ENCODE measurements around the gene TRIM26. TPM values are rescaled to one million over a fixed set of nuclear protein-coding genes. Genes with fewer than 3 reads are reported as not detected.

The TRIM26 gene
- total and polyA plus RNA-seq, 11 donors = 15.1 to 37.4 (median 24.5) TPM

GRCh38 chr6:30219244-30219643, 6.0 kb upstream of the TRIM26 start:
- no peak overlapping the region for H3K4me3 ChIP-seq
- H3K27me3 ChIP-seq = no peaks in the 10 kb centered on the region
- intact Hi-C loops (cut with DNase I) = loop anchor here in 8 of 10 donors (5.0 to 10.0 kb wide), 4 partner anchors 106 to 178 kb away; partner anchors contain the start of gene TRIM39 (in 2 of the 8)
- H3K4me1 ChIP-seq = peaks cover 0 to 9% (median 4%) of the 10 kb centered on the region in 12 donors
- ATAC-seq (peak in 3 of 4 donors; percentile 24 to 54 (median 40)), DNase-seq (peak in 1 of 5 donors; percentile 12)
- peaks cover 0 to 15% (median 0%) of the 10 kb centered on the region in 12 donors for H3K9me3 ChIP-seq
- H3K36me3 ChIP-seq = no peaks in the 10 kb centered on the region
- no peak for TF ChIP-seq POLR2A (IDR thresholded peaks at IDR 0.05)
- TF ChIP-seq CTCF (IDR thresholded peaks at IDR 0.05) = peak; percentile 62 to 84 (median 76)
- 0% methylated on average over 1 of the region's 1 CpG for WGBS, 4 donors
- H3K27ac ChIP-seq = no peak overlapping the region

DNA sequence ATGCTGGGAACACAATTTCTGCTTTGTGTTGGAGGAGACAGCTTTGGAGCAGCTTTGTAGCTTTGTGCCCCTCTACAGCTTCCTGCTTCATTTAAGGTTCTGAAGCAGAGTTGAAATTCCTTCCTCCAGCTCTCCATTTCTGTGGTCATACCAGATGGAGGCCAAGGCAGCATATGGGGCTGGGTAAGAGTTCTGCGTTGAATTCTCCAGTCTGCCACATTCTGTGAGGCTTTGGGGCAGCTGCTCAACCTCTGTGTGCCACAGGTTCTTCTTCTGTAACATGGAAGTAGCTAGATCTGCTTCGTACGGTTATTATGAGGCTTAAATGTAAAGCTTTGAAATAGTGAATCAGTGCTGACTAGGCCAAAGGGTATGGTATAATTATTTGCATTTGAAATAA, 2.9 kb upstream of the TRIM26 start:
- no peak for ATAC-seq
- TF ChIP-seq CTCF (IDR thresholded peaks at IDR 0.05) (no peak), POLR2A (IDR thresholded peaks at IDR 0.05) (no peak)
- H3K36me3 ChIP-seq = no peaks in the 10 kb centered on the region
- intact Hi-C loops (cut with DNase I) = loop anchor here in 8 of 10 donors (5.0 to 10.0 kb wide), 4 partner anchors 109 to 181 kb away; partner anchors contain the start of gene TRIM39 (in 2 of the 8)
- no peak overlapping the region for H3K27ac ChIP-seq
- no peaks in the 10 kb centered on the region for H3K27me3 ChIP-seq
- H3K4me1 ChIP-seq = peaks cover 0 to 25% (median 19%) of the 10 kb centered on the region in 12 donors
- no peak overlapping the region for H3K4me3 ChIP-seq
- DNase-seq = no peak
- WGBS, 4 donors = 65 to 83% (median 75%) methylated on average over 3 of the region's 3 CpGs
- H3K9me3 ChIP-seq = no peaks in the 10 kb centered on the region

GRCh38 chr6:30214657-30214982, 1.4 kb upstream of the TRIM26 start:
- no peaks in the 10 kb centered on the region for H3K9me3 ChIP-seq
- no peaks in the 10 kb centered on the region for H3K27me3 ChIP-seq
- H3K4me3 ChIP-seq = peak overlapping the region; percentile 55 to 98 (median 83)
- H3K36me3 ChIP-seq = no peaks in the 10 kb centered on the region
- 67 to 80% (median 71%) methylated on average over 13 to 14 of the region's 14 CpGs for WGBS, 4 donors
- H3K27ac ChIP-seq = peak overlapping the region in 11 of 12 donors; percentile 91 to 99 (median 97)
- DNase-seq = no peak
- TF ChIP-seq POLR2A (IDR thresholded peaks at IDR 0.05) (no peak), CTCF (IDR thresholded peaks at IDR 0.05) (no peak)
- intact Hi-C loops (cut with DNase I) = loop anchor here in 5 of 10 donors (1.0 to 10.0 kb wide), 5 partner anchors 110 to 180 kb away; partner anchors contain the start of gene TRIM39 (in 5 of the 5)
- no peak for ATAC-seq
- H3K4me1 ChIP-seq = peaks cover 0 to 38% (median 28%) of the 10 kb centered on the region in 12 donors

GRCh38 chr6:30213957-30214656, 901 bp upstream of the TRIM26 start:
- peak; percentile 88 to 93 (median 90) for DNase-seq
- no peaks in the 10 kb centered on the region for H3K36me3 ChIP-seq
- peak; percentile 84 to 92 (median 90) for ATAC-seq
- peak overlapping the region; percentile 55 to 98 (median 83) for H3K4me3 ChIP-seq
- peaks cover 0 to 38% (median 27%) of the 10 kb centered on the region in 12 donors for H3K4me1 ChIP-seq
- H3K27me3 ChIP-seq = no peaks in the 10 kb centered on the region
- TF ChIP-seq POLR2A (IDR thresholded peaks at IDR 0.05) (peak in 1 of 2 donors; percentile 63), CTCF (IDR thresholded peaks at IDR 0.05) (no peak)
- no peaks in the 10 kb centered on the region for H3K9me3 ChIP-seq
- 0 to 4% (median 1%) methylated on average over 9 to 45 of the region's 45 CpGs for WGBS, 4 donors
- intact Hi-C loops (cut with DNase I) = loop anchor here in 5 of 10 donors (1.0 to 10.0 kb wide), 5 partner anchors 111 to 181 kb away; partner anchors contain the start of gene TRIM39 (in 5 of the 5)
- peak overlapping the region; percentile 85 to 99 (median 97) for H3K27ac ChIP-seq
